ENCODE results near the gene TDRD12. TPM values are rescaled to one million over a fixed set of nuclear protein-coding genes. Genes with fewer than 3 reads are reported as not detected.
"Not testable (repeated sequence)": the region's sequence is repeated elsewhere in the genome, so short reads cannot be mapped to it uniquely, and the experiment has no call there.

The TDRD12 gene
- total and polyA plus RNA-seq, 5 donors = 0.06 to 1.0 (median 0.13) TPM; not detected in 1

DNA sequence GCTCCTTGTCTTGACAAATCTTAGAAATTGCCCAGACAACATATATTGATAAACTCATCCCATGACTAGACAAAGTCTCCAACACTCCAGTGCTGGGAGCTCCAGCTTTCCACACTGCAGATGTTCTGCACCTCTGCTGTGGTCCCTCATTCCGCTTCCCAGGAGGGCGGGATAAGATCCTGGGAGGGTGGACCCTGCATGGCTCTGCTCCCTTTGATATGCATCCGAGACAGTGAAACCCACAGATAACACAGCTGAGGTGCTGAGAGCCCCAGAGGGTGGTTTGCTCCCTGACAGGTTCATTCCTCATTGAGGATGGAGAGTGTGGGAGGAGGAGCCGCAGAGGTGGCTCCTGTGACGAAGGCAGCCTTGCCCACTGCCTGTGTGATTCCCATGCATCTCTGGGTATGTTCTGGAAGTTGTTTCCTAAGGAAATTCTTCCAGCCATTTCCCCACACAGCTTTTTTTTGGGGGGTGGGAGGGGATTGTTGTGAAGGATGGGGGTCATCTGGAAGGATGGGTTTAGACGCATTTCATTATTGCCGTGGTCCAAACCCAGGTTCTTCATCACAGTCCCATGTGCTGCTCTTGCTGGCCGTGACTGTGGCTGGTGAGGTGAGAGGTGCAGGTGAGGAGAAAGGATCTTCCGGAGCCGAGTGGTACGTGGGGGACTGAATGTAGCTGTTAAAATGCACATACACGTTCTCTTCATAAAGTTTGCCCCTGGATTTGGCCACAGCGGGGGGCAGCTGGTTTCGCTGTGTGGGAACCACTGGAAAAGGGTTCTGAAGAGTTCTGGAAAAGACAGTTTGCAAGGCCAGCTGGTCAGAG, 103.6 kb downstream of the TDRD12 start:
- Histone ChIP-seq H3K9me3 (ENCODE audit: control insufficient read depth, low read length) (no peaks in the 10 kb centered on the region), H3K4me3 (ENCODE audit: low read length) (no peak overlapping the region), H3K4me1 (ENCODE audit: control insufficient read depth, insufficient read depth, low read length) (no peaks in the 10 kb centered on the region), H3K27me3 (ENCODE audit: control insufficient read depth, insufficient read depth) (no peaks in the 10 kb centered on the region), H3K27ac (ENCODE audit: low read length) (no peak overlapping the region)
- 76% methylated on average over 14 of the region's 14 CpGs for WGBS
- intact Hi-C loops (cut with DNase I) = no loop called here
- no peak for DNase-seq
- ATAC-seq = no peak

DNA sequence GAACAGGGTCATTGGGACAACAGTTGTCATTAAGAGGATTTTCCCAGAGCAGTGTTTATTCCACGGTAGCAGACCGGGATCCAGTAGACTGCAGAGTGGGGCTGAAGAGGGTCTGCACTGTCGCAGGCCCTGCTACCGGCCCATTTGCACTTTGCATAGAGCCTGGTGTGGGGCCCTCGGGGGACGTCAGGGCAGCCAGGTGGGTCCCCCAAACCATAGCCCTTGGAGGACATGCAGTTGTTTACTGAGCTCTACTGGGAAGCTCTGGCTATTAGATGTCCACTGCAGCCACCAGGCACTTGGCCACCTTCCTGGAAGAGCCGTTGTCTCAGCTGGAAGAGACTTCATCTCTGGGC, 104.2 kb downstream of the TDRD12 start:
- no peak for DNase-seq
- WGBS = 88% methylated on average over 7 of the region's 7 CpGs
- Histone ChIP-seq H3K9me3 (ENCODE audit: control insufficient read depth, low read length) (no peaks in the 10 kb centered on the region), H3K4me1 (ENCODE audit: control insufficient read depth, insufficient read depth, low read length) (no peaks in the 10 kb centered on the region), H3K4me3 (ENCODE audit: low read length) (no peak overlapping the region), H3K27ac (ENCODE audit: low read length) (no peak overlapping the region), H3K27me3 (ENCODE audit: control insufficient read depth, insufficient read depth) (no peaks in the 10 kb centered on the region)
- ATAC-seq = no peak
- intact Hi-C loops (cut with DNase I) = no loop called here

DNA sequence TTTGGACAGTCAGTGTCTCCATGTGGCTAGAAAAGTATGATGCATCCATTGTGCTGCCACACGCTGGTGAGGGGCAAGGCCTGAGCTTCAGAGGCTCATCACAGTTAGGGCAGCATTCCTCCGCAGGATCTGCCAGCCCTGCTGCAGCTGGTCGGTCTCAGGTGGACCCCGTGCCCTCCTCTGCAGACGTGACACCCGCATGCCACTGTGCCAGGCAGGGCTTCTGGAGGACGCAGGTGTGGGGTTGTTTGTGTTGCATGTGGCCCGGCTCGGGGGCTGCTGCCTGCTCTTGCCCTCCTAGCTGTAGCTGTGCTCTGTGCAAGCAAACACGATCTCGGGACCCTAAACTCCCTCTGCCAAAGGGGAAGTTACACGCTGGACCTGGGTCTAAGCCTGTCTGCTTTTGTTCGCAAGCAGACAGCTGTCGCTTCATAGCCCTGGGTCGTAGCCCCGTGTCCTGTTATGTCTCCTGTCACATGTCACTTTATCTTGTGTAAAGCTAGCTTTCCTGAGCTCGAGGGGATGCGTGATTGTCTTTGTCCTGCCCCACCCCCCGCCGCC, 104.7 kb downstream of the TDRD12 start:
- Histone ChIP-seq H3K4me1 (ENCODE audit: control insufficient read depth, insufficient read depth, low read length) (no peaks in the 10 kb centered on the region), H3K27me3 (ENCODE audit: control insufficient read depth, insufficient read depth) (no peaks in the 10 kb centered on the region), H3K27ac (ENCODE audit: low read length) (no peak overlapping the region), H3K9me3 (ENCODE audit: control insufficient read depth, low read length) (no peaks in the 10 kb centered on the region), H3K4me3 (ENCODE audit: low read length) (no peak overlapping the region)
- ATAC-seq (no peak), DNase-seq (no peak)
- intact Hi-C loops (cut with DNase I) = no loop called here
- 28% methylated on average over 20 of the region's 20 CpGs for WGBS

DNA sequence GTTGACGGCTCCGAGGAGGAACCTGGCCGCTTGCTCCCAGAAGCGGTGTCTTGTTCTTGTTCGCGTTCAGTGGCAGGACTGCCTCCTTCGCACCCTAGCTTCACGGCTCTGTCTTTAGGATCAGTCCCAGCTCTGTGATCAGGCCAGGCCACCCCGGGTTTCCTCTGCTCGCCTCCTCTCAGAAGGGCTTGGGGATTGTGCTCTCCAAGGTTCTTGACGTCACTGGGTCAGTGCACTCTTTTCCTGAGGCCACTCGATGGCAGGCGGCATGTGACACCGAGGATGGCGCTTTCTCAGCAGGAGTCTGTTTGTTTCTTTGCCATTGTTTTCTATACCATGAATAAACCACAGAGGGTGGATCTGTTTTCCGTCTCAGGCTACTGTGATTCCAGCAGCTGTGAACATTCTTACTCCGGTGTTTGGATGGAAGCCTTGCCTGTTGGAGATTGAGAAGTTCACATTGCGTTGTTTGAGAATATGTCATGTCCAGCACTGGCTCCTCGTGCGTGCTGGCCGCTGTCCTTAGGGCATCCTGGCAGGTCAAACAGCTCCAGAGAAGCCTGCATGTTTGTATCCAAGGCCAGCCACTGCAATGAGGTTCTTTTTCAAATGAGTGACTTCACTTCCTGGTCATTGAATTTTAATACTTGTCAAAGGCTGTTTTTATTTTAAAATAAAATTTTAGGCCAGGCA, 105.5 kb downstream of the TDRD12 start:
- intact Hi-C loops (cut with DNase I) = no loop called here
- no peaks in the 10 kb centered on the region for H3K27me3 ChIP-seq (ENCODE audit: control insufficient read depth, insufficient read depth)
- ATAC-seq = peak in 1 of 2 donors; percentile 44
- H3K4me1 ChIP-seq (ENCODE audit: control insufficient read depth, insufficient read depth, low read length) = no peaks in the 10 kb centered on the region
- no peak for DNase-seq
- no peaks in the 10 kb centered on the region for H3K9me3 ChIP-seq (ENCODE audit: control insufficient read depth, low read length)
- no peak overlapping the region for H3K27ac ChIP-seq (ENCODE audit: low read length)
- no peak overlapping the region for H3K4me3 ChIP-seq (ENCODE audit: low read length)
- 40% methylated on average over 21 of the region's 21 CpGs for WGBS

DNA sequence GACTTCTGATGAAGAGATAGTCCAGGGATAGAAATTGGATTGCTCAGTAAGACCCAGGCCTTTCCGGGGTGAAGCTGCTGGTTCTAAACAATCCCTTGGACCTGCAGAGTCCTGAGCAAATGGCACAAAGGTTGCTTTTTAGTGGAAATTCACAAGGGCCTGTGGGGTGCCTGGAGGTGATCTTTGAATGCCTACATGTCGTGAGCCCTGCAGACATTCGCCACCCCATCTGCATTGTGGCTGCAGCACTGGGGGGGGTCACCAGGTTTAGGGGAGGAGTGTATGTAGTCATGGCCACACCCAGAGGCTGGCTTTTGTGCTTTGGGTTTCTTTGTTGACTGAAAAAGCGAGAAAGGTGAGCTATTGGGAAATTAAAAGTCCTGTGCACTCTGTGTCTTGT, 108.6 kb downstream of the TDRD12 start:
- Histone ChIP-seq H3K4me1 (ENCODE audit: control insufficient read depth, insufficient read depth, low read length) (no peaks in the 10 kb centered on the region), H3K27ac (ENCODE audit: low read length) (no peak overlapping the region), H3K27me3 (ENCODE audit: control insufficient read depth, insufficient read depth) (no peaks in the 10 kb centered on the region), H3K9me3 (ENCODE audit: control insufficient read depth, low read length) (no peaks in the 10 kb centered on the region), H3K4me3 (ENCODE audit: low read length) (no peak overlapping the region)
- ATAC-seq (no peak), DNase-seq (no peak)
- intact Hi-C loops (cut with DNase I) = no loop called here
- WGBS = 86% methylated on average over 4 of the region's 4 CpGs

DNA sequence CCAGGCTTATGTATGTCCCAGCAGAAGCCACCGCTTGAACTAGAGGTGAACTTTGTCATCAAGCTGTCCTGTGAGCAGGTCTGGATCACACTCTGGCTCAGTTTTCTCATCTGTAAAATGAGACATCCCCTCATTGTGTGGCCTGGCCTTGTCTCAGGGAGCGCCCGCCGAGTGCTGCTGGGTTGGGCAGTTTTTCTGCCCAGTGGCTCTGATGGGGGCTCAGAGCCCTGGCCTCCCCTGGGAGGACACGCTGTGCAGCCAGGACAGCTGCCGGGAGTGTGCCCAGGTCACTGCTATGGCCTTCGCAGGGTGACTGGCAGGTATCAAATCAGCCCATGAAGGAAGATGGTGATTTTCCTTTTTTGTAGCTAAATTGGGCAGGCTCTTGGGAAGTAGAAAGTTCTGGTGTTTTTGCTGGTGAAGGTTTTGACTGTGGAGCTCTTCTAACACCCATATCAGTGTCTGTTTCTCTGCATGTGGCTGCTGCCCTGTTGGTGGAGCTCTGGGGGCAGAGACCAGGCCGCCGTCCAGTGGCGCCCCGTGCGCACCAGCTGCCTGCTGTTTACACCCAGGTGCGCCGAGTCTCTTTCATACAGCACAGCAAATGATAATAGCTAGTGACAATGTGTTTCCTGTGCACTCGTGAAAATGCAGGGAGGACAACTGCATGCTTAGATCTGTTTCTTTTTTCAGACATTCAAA, 109.2 kb downstream of the TDRD12 start:
- no peaks in the 10 kb centered on the region for H3K9me3 ChIP-seq (ENCODE audit: control insufficient read depth, low read length)
- H3K27me3 ChIP-seq (ENCODE audit: control insufficient read depth, insufficient read depth) = no peaks in the 10 kb centered on the region
- ATAC-seq (no peak), DNase-seq (no peak)
- no peaks in the 10 kb centered on the region for H3K4me1 ChIP-seq (ENCODE audit: control insufficient read depth, insufficient read depth, low read length)
- intact Hi-C loops (cut with DNase I) = no loop called here
- H3K27ac ChIP-seq (ENCODE audit: low read length) = no peak overlapping the region
- H3K4me3 ChIP-seq (ENCODE audit: low read length) = no peak overlapping the region
- 87% methylated on average over 15 of the region's 15 CpGs for WGBS

DNA sequence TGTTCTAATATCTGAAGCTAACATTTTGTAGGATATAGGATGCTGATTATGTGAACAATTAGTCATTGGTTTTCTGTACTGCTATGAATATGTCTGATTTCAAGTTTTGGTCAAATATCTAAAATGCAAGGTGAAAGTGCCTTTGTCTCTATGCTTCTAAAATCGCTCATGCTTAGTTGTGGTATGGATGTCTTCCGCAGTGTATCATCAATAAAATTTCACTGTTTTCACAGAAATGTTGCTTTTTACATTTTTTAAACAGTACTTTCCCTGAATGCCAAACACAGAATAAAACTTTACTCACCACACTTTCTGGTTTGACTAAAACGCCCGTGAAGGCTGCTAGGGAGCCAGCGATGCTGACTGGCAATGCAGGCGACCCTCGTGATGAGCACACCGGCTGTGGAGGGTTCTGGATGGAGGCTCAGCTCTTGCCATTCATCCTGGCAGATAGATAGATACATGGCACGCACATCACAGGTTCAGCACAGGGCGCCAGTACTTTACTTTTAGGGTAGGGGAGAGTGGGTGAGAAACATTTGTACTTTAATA, 109.9 kb downstream of the TDRD12 start:
- ATAC-seq (no peak), DNase-seq (no peak)
- no peaks in the 10 kb centered on the region for H3K4me1 ChIP-seq (ENCODE audit: control insufficient read depth, insufficient read depth, low read length)
- no peak overlapping the region for H3K4me3 ChIP-seq (ENCODE audit: low read length)
- H3K27ac ChIP-seq (ENCODE audit: low read length) = no peak overlapping the region
- H3K9me3 ChIP-seq (ENCODE audit: control insufficient read depth, low read length) = no peaks in the 10 kb centered on the region
- 90% methylated on average over 10 of the region's 10 CpGs for WGBS
- intact Hi-C loops (cut with DNase I) = no loop called here
- H3K27me3 ChIP-seq (ENCODE audit: control insufficient read depth, insufficient read depth) = no peaks in the 10 kb centered on the region

DNA sequence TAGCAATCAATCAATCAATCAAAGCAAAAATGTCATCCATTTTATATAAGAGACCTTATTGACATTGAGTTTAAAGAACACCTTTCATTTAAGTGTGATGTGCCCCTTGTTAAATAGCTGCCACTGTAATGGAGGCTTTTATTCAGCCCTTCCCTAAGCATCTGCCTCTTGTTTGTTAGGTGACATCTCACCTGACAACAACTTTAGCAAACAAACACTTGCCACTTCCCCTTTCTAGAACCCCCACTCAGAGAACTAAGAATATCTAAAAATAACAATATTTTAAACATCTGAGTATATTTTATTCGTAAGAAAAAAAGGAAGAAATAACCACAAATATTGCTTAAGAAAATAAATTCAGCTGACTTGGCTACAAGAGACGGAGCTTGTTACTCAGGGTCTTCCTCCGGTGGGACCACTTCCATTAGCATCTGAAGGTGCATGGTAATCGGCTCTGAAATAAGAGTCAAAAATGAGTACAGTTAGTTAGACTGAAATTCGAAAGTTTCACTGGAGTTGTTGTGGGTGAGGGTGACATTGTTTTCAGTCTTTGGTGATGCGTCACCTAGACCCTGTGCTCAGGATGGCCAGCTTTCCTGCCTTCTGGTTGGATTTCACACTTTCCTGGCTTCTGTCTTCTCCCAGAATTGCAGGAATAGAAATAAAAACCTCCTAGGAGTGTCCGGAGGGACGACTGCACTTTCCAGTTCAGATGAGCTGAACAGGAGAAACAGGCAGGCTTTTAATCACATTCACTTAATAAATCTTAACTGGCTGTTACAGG, 110.9 kb downstream of the TDRD12 start:
- no peaks in the 10 kb centered on the region for H3K4me1 ChIP-seq (ENCODE audit: control insufficient read depth, insufficient read depth, low read length)
- no peak for DNase-seq
- no peak for ATAC-seq
- H3K9me3 ChIP-seq (ENCODE audit: control insufficient read depth, low read length) = no peaks in the 10 kb centered on the region
- no peak overlapping the region for H3K27ac ChIP-seq (ENCODE audit: low read length)
- 88% methylated on average over 8 of the region's 8 CpGs for WGBS
- no peak overlapping the region for H3K4me3 ChIP-seq (ENCODE audit: low read length)
- no peaks in the 10 kb centered on the region for H3K27me3 ChIP-seq (ENCODE audit: control insufficient read depth, insufficient read depth)
- intact Hi-C loops (cut with DNase I) = no loop called here

DNA sequence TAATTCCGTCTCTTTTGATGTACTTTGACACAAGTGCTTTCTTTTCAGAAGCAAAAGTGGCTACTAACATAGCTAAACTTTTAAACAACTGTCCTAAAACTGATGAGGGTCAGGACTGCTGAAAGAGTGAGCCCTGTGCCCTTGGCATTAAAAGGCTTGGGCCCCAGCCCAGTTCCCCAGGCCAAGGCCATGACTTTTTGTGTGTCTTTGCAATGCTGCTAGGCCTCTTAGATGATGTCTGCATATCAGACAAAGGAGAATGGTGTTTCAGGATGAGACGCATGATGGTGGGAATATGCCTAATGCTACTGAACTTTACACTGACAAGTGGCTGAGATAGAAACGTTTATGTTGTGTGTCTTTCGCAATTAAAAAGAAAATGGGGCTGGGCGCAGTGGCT, 112.0 kb downstream of the TDRD12 start:
- WGBS = 91% methylated on average over 5 of the region's 5 CpGs
- intact Hi-C loops (cut with DNase I) = no loop called here
- Histone ChIP-seq H3K4me3 (ENCODE audit: low read length) (no peak overlapping the region), H3K27me3 (ENCODE audit: control insufficient read depth, insufficient read depth) (no peaks in the 10 kb centered on the region), H3K9me3 (ENCODE audit: control insufficient read depth, low read length) (no peaks in the 10 kb centered on the region), H3K27ac (ENCODE audit: low read length) (no peak overlapping the region), H3K4me1 (ENCODE audit: control insufficient read depth, insufficient read depth, low read length) (no peaks in the 10 kb centered on the region)
- ATAC-seq (no peak), DNase-seq (no peak)

DNA sequence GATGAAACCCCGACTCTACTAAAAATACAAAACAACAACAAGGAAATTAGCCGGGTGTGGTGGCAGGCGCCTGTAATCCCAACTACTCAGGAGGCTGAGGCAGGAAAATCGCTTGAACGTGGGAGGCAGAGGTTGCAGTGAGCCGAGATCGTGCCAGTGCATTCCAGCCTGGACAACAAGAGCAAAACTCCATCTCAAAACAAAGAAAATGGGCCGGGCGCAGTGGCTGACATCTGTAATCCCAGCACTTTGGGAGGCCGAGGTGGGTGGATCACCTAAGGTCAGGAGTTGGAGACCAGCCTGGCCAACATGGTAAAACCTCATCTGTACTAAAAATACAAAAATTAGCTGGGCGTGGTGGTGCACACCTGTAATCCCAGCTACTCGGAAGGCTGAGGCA, 112.5 kb downstream of the TDRD12 start:
- 89% methylated on average over 12 of the region's 12 CpGs for WGBS
- DNase-seq; H3K4me3 ChIP-seq (ENCODE audit: low read length); H3K27ac ChIP-seq (ENCODE audit: low read length); ATAC-seq; H3K9me3 ChIP-seq (ENCODE audit: control insufficient read depth, low read length); H3K27me3 ChIP-seq (ENCODE audit: control insufficient read depth, insufficient read depth); H3K4me1 ChIP-seq (ENCODE audit: control insufficient read depth, insufficient read depth, low read length); intact Hi-C loops (cut with DNase I): not testable (repeated sequence)

Data from right cardiac atrium (tissue), 5 donors.